Kidney tubule cell (primary cell): ENCODE measurements around the gene HOXA4.

Experiments
- DNase-seq: peaks from one replicate; pipeline ENCODE4 v3.0.0-alpha.2; 2018; ENCODE audit warnings: low spot score

Gene HOXA4

GRCh38 chr7:27147199-27148030 lies 16.9 kb upstream of the HOXA4 start, which contains the start of gene HOXA6:
Gene HOXA6 (minus strand): TSS chr7:27147774. CDS start chr7:27147749, 25 bp downstream.
- peak; percentile 78 for DNase-seq

- DNase-seq = peak; percentile 53
Measured at GRCh38 chr7:27146491-27147198, 16.1 kb upstream of the HOXA4 start.

- DNase-seq = no peak
Measured at GRCh38 chr7:27145914-27146412, 15.4 kb upstream of the HOXA4 start.

- no peak for DNase-seq
Measured at GRCh38 chr7:27145165-27145913, 14.8 kb upstream of the HOXA4 start.

GRCh38 chr7:27144781-27145164 lies 14.2 kb upstream of the HOXA4 start:
- no peak for DNase-seq

- DNase-seq = no peak
Measured at GRCh38 chr7:27143950-27144780, 13.6 kb upstream of the HOXA4 start.

GRCh38 chr7:27143023-27143949 lies 12.7 kb upstream of the HOXA4 start, which contains the start of gene HOXA5:
Gene HOXA5 (minus strand): TSS chr7:27143681. CDS start chr7:27143607, 74 bp downstream.
- DNase-seq = peak; percentile 97

- no peak for DNase-seq
Measured at GRCh38 chr7:27142580-27143022, 12.0 kb upstream of the HOXA4 start.

- DNase-seq = peak; percentile 67
Measured at GRCh38 chr7:27141923-27142579, 11.5 kb upstream of the HOXA4 start.

GRCh38 chr7:27141137-27141922 lies 10.8 kb upstream of the HOXA4 start:
- DNase-seq = no peak

GRCh38 chr7:27140126-27140857 lies 9.7 kb upstream of the HOXA4 start:
- DNase-seq = no peak

GRCh38 chr7:27139334-27140125 lies 9.0 kb upstream of the HOXA4 start:
- DNase-seq = no peak

- DNase-seq = no peak
Measured at GRCh38 chr7:27138985-27139333, 8.4 kb upstream of the HOXA4 start.

GRCh38 chr7:27138472-27138871 lies 7.9 kb upstream of the HOXA4 start:
- DNase-seq = no peak

- DNase-seq = peak; percentile 68
Measured at GRCh38 chr7:27137640-27138315, 7.2 kb upstream of the HOXA4 start.

- DNase-seq = peak; percentile 78
Measured at GRCh38 chr7:27134392-27134791, 3.8 kb upstream of the HOXA4 start.
